ENCODE data around the gene KCNT2.

- TF ChIP-seq ELF4 (IDR thresholded peaks at IDR 0.05), result no peak
- no peak for TF ChIP-seq SUZ12 (IDR thresholded peaks at IDR 0.05)
- TF ChIP-seq BHLHE40 (IDR thresholded peaks at IDR 0.05; ENCODE audit: borderline replicate concordance), result no peak
- no peak for TF ChIP-seq NFRKB (IDR thresholded peaks at IDR 0.05)
These were observed 114.4 kb downstream of the KCNT2 start for GRCh38 chr1:196493881-196494280.

Measured in HEK293T (cell line).